NCI-H187 treated with DMSO at 0.1 percent for 48 hours (cell line): Measurements from ENCODE around the gene ARL3.

ENCODE experiments used
- DNase-seq: peaks from one replicate; lab custom pipeline; 2025; lab: John Stamatoyannopoulos, UW

Gene ARL3

GRCh38 chr10:102651455-102652169 lies 62.6 kb downstream of the ARL3 start:
- DNase-seq, result no peak

- no peak for DNase-seq
Observed at GRCh38 chr10:102650655-102651454, 63.3 kb downstream of the ARL3 start.

GRCh38 chr10:102649797-102650654 lies 64.2 kb downstream of the ARL3 start:
- no peak for DNase-seq

- no peak for DNase-seq
Observed at GRCh38 chr10:102648889-102649796, 65.1 kb downstream of the ARL3 start.

- no peak for DNase-seq
Observed at GRCh38 chr10:102648269-102648888, 65.8 kb downstream of the ARL3 start.

- no peak for DNase-seq
Observed at GRCh38 chr10:102647443-102648268, 66.5 kb downstream of the ARL3 start.

- no peak for DNase-seq
Observed at GRCh38 chr10:102646610-102647442, 67.4 kb downstream of the ARL3 start.

GRCh38 chr10:102645741-102646609 lies 68.2 kb downstream of the ARL3 start:
- no peak for DNase-seq

GRCh38 chr10:102645388-102645740 lies 68.8 kb downstream of the ARL3 start:
- DNase-seq, result no peak

GRCh38 chr10:102644646-102645387 lies 69.4 kb downstream of the ARL3 start:
- no peak for DNase-seq

- DNase-seq, result no peak
Observed at GRCh38 chr10:102644066-102644645, 70.0 kb downstream of the ARL3 start, which contains the start of gene TRIM8. TRIM8 (plus strand) TSS chr10:102644479; CDS start chr10:102644618, 139 bp downstream.

- DNase-seq, result no peak
Observed at GRCh38 chr10:102643336-102644065, 70.7 kb downstream of the ARL3 start.

- DNase-seq, result no peak
Observed at GRCh38 chr10:102642736-102643335, 71.4 kb downstream of the ARL3 start.

GRCh38 chr10:102641880-102642735 lies 72.1 kb downstream of the ARL3 start:
- DNase-seq, result peak; percentile 69

GRCh38 chr10:102641402-102641801 lies 72.8 kb downstream of the ARL3 start:
- DNase-seq, result no peak
